GM13977 (cell line): Measurements from ENCODE around the gene SLC4A2.

Experiments
- DNase-seq: peaks from one replicate; pipeline ENCODE4 v3.0.0; 2012; ENCODE audit warnings: low spot score
- CTCF ChIP-seq: IDR thresholded peaks from 2 replicates; pipeline ENCODE4 v1.5.1; 2012; ENCODE audit warnings: mild to moderate bottlenecking, control low read depth; ENCODE audit not compliant: insufficient read depth; ENCODE audit errors: extremely low read depth, missing control alignments
- in situ Hi-C: fragments of 300-500 bp; cut with MboI; formaldehyde crosslinking; loops from one replicate; pipeline ENCODE4 v1.12.0; 2022; ENCODE audit warnings: low sequenced_read_pairs, low pct_unique_long_range_greater_than_20kb, mixed read lengths, inconsistent platforms; ENCODE audit not compliant: unreplicated experiment

SLC4A2 gene

GRCh38 chr7:151017370-151017952 lies 41.9 kb upstream of the SLC4A2 start:
- no peak for DNase-seq
- in situ Hi-C loops = no loop called here
- no peak for TF ChIP-seq CTCF

- DNase-seq = peak; percentile 86
- in situ Hi-C loops = no loop called here
- peak; percentile 97 for TF ChIP-seq CTCF
These were observed 41.4 kb upstream of the SLC4A2 start for GRCh38 chr7:151017953-151018420.

- no peak for TF ChIP-seq CTCF
- in situ Hi-C loops = no loop called here
- no peak for DNase-seq
These were observed 40.8 kb upstream of the SLC4A2 start for GRCh38 chr7:151018421-151019129.

GRCh38 chr7:151019130-151019447 lies 40.3 kb upstream of the SLC4A2 start:
- in situ Hi-C loops = no loop called here
- no peak for TF ChIP-seq CTCF
- DNase-seq = no peak

GRCh38 chr7:151020231-151020630 lies 39.2 kb upstream of the SLC4A2 start:
- no peak for TF ChIP-seq CTCF
- DNase-seq = no peak
- in situ Hi-C loops = no loop called here

- DNase-seq = no peak
- TF ChIP-seq CTCF = no peak
- in situ Hi-C loops = no loop called here
These were observed 36.2 kb upstream of the SLC4A2 start for GRCh38 chr7:151023232-151023631.
